GM21381 (cell line): ENCODE data around the gene KLRK1.
"Not testable (repeated sequence)": the region's sequence is repeated elsewhere in the genome, so short reads cannot be mapped to it uniquely, and the experiment has no call there.

Experiments used
- ATAC-seq: cut with Tn5 transposase; IDR thresholded peaks from one replicate; pipeline ENCODE4 v1.9.1; 2021; ENCODE audit warnings: mild to moderate bottlenecking, moderate library complexity; ENCODE audit not compliant: unreplicated experiment

KLRK1 gene

GRCh38 chr12:10389904-10390303 is at the start of gene KLRK1:
Gene KLRK1 (minus strand): TSS chr12:10390041. CDS start chr12:10388810, 1,231 bp downstream.
- ATAC-seq: no peak

- ATAC-seq: not testable (repeated sequence)
These were observed 47.8 kb upstream of the KLRK1 start for GRCh38 chr12:10437601-10438000.

GRCh38 chr12:10435816-10436215 is 46.0 kb upstream of the KLRK1 start, which contains the start of gene KLRC2:
Gene KLRC2 (minus strand): TSS chr12:10436010. CDS start chr12:10435986, 24 bp downstream.
- not testable (repeated sequence) for ATAC-seq

GRCh38 chr12:10430623-10431022 is 40.8 kb upstream of the KLRK1 start:
- not testable (repeated sequence) for ATAC-seq

- not testable (repeated sequence) for ATAC-seq
These were observed 36.1 kb upstream of the KLRK1 start for GRCh38 chr12:10425938-10426337.

- not testable (repeated sequence) for ATAC-seq
These were observed 34.5 kb upstream of the KLRK1 start for GRCh38 chr12:10424260-10424899.

GRCh38 chr12:10422159-10422558 is 32.3 kb upstream of the KLRK1 start:
- ATAC-seq: not testable (repeated sequence)

GRCh38 chr12:10420334-10420733 is 30.5 kb upstream of the KLRK1 start, which contains the start of gene KLRC3:
Gene KLRC3 (minus strand): TSS chr12:10420595. CDS start chr12:10420550, 45 bp downstream.
- not testable (repeated sequence) for ATAC-seq

- ATAC-seq: no peak
These were observed 19.6 kb upstream of the KLRK1 start, which contains the start of gene KLRC4 for GRCh38 chr12:10409392-10409791. Gene KLRC4 (minus strand): TSS chr12:10409757. CDS start chr12:10409575, 182 bp downstream.

GRCh38 chr12:10408842-10409241 is 19.0 kb upstream of the KLRK1 start:
- ATAC-seq: no peak

GRCh38 chr12:10406725-10407124 is 16.9 kb upstream of the KLRK1 start:
- ATAC-seq: no peak

GRCh38 chr12:10405294-10405693 is 15.5 kb upstream of the KLRK1 start:
- ATAC-seq: no peak

GRCh38 chr12:10404798-10405197 is 15.0 kb upstream of the KLRK1 start:
- ATAC-seq: no peak

- no peak for ATAC-seq
These were observed 11.0 kb upstream of the KLRK1 start for GRCh38 chr12:10400829-10401228.

- ATAC-seq: no peak
These were observed 8.3 kb upstream of the KLRK1 start for GRCh38 chr12:10398168-10398567.

GRCh38 chr12:10397296-10397695 is 7.5 kb upstream of the KLRK1 start:
- no peak for ATAC-seq

- ATAC-seq: not testable (repeated sequence)
These were observed 6.3 kb upstream of the KLRK1 start for GRCh38 chr12:10396176-10396575.

GRCh38 chr12:10395390-10395998 is 5.7 kb upstream of the KLRK1 start:
- ATAC-seq: peak; percentile 56

- ATAC-seq: not testable (repeated sequence)
These were observed 4.8 kb upstream of the KLRK1 start for GRCh38 chr12:10394531-10395152.

GRCh38 chr12:10393291-10393690 is 3.5 kb upstream of the KLRK1 start:
- no peak for ATAC-seq

- peak; percentile 78 for ATAC-seq
These were observed 2.6 kb upstream of the KLRK1 start for GRCh38 chr12:10392394-10392930.
